HepG2 (cell line): Measurements from ENCODE around the gene SOX13. TPM values are rescaled to one million over a fixed set of nuclear protein-coding genes. Genes with fewer than 3 reads are reported as not detected.

Experiments used
- ATAC-seq: fragments of 200-7000 bp; cut with Tn5 transposase; 3 replicates; pipeline ENCODE4 v1.9.1; 2020; ENCODE audit warnings: mild to moderate bottlenecking, moderate library complexity
- BruUV-seq: library from RNA; stranded (reverse); fragments of 400-500 nt; replicated peaks from 2 replicates; lab custom pipeline; 2021; lab: Mats Ljungman, UMichigan
- CTCF ChIA-PET: fragments of 300-600 bp; formaldehyde crosslinking; extraction: SDS; loops from one replicate; lab custom pipeline; 2021; ENCODE audit warnings: low total read pairs, inconsistent platforms, low intra/inter-chr PET ratio; lab: Yijun Ruan, JAX
- POLR2A ChIA-PET: fragments of 350-600 bp; sonication (Branson Sonifier 250); formaldehyde crosslinking; loops from one replicate; lab custom pipeline; 2020; ENCODE audit warnings: antibody characterized with exemption, inconsistent platforms; lab: Yijun Ruan, JAX
- DNase-seq: peaks from one replicate; pipeline ENCODE4 v3.0.0-alpha.2; 2015; ENCODE audit warnings: low spot score
- FAIRE-seq: peaks from 3 replicates; lab custom pipeline; 2011; peaks lifted over from hg19 to GRCh38; lab: Jason Lieb, UNC
- H2AFZ ChIP-seq: one replicate; pipeline ENCODE4 v1.6.1; 2011; ENCODE audit warnings: low read length, inconsistent platforms
- H3K27ac ChIP-seq: fragments of 300-600 bp; 3 replicates; pipeline ENCODE4 v1.8.0; 2011; ENCODE audit warnings: mixed run types, mild to moderate bottlenecking, mixed read lengths, low read length, inconsistent platforms; ENCODE audit not compliant: insufficient read depth; ENCODE audit errors: extremely low read length
- H3K27me3 ChIP-seq, 2 experiments: fragments of 200-600 bp in 1 of 2; 2 replicates in 1 of 2; 3 replicates in 1 of 2; pipeline versions ENCODE4 v1.6.0 to v1.8.0; 2011; ENCODE audit warnings: low read length in 2 of 2, mild to moderate bottlenecking in 2 of 2, moderate library complexity in 2 of 2, inconsistent platforms in 1 of 2; ENCODE audit not compliant: insufficient read depth in 2 of 2, control insufficient read depth in 1 of 2
- H3K36me3 ChIP-seq, 2 experiments: fragments of 200-600 bp in 1 of 2; replicated peaks in 1 of 2; 2 replicates in 1 of 2; 3 replicates in 1 of 2; pipeline versions ENCODE4 v1.5.1 to v1.8.0; 2011; ENCODE audit warnings: low read length in 2 of 2, inconsistent platforms in 1 of 2; ENCODE audit not compliant: insufficient read depth in 2 of 2, control insufficient read depth in 1 of 2
- H3K4me1 ChIP-seq: 2 replicates; pipeline ENCODE4 v1.5.1; 2012; ENCODE audit warnings: low read length, inconsistent platforms; ENCODE audit not compliant: insufficient read depth
- H3K4me2 ChIP-seq: 2 replicates; pipeline ENCODE4 v1.6.0; 2011; ENCODE audit warnings: low read depth, low read length, inconsistent platforms
- H3K4me3 ChIP-seq, 3 experiments: fragments of 200-600 bp in 1 of 3; sonication (generic), shearing (Covaris generic) in 1 of 3; replicated peaks in 1 of 3; 2 replicates each; pipeline ENCODE4 v1.5.1; 2011 to 2016; ENCODE audit warnings: low read length in 3 of 3, inconsistent platforms in 2 of 3, low read depth in 2 of 3, mild to moderate bottlenecking in 2 of 3, control low read depth in 1 of 3, mixed read lengths in 1 of 3; ENCODE audit not compliant: insufficient read depth in 1 of 3
- H3K79me2 ChIP-seq: one replicate; pipeline ENCODE4 v1.6.1; 2011; ENCODE audit warnings: low read length, inconsistent platforms; ENCODE audit not compliant: insufficient read depth
- H3K9ac ChIP-seq: 2 replicates; pipeline ENCODE4 v1.6.0; 2011; ENCODE audit warnings: mild to moderate bottlenecking, low read depth, low read length, inconsistent platforms; ENCODE audit not compliant: insufficient read depth
- H3K9me3 ChIP-seq: 2 replicates; pipeline ENCODE4 v1.5.1; 2012; ENCODE audit warnings: mild to moderate bottlenecking, low read length
- H4K20me1 ChIP-seq: 2 replicates; pipeline ENCODE4 v1.6.0; 2011; ENCODE audit warnings: inconsistent platforms, mild to moderate bottlenecking, low read length, moderate library complexity; ENCODE audit not compliant: insufficient read depth
- ASH2L ChIP-seq: fragments of 300-600, 200-600 bp; sonication (generic); IDR thresholded peaks from 2 replicates; pipeline ENCODE4 v1.7.0; 2017; ENCODE audit warnings: low read depth, mild to moderate bottlenecking, moderate library complexity, mixed read lengths, low read length; ENCODE audit not compliant: insufficient read length
- CTCF ChIP-seq: sonication (generic); formaldehyde crosslinking; IDR thresholded peaks from 2 replicates; pipeline ENCODE4 v1.5.0; 2020; ENCODE audit warnings: mild to moderate bottlenecking, missing genetic modification reagents, moderate library complexity
- EEA1 ChIP-seq: sonication (generic); formaldehyde crosslinking; IDR thresholded peaks from 2 replicates; pipeline ENCODE4 v1.5.1; 2020; ENCODE audit warnings: mild to moderate bottlenecking, missing genetic modification reagents, borderline replicate concordance
- MED8 ChIP-seq: sonication (generic); formaldehyde crosslinking; IDR thresholded peaks from 2 replicates; pipeline ENCODE4 v1.8.1; 2023; ENCODE audit warnings: mild to moderate bottlenecking, missing genetic modification reagents; ENCODE audit not compliant: insufficient replicate concordance
- RFXAP ChIP-seq: sonication (generic); formaldehyde crosslinking; IDR thresholded peaks from 2 replicates; pipeline ENCODE4 v1.4.0; 2020; ENCODE audit warnings: missing genetic modification reagents, borderline replicate concordance
- TMF1 ChIP-seq: sonication (generic); formaldehyde crosslinking; IDR thresholded peaks from 2 replicates; pipeline ENCODE4 v1.8.1; 2022; ENCODE audit warnings: low read depth, missing genetic modification reagents
- ZEB1 ChIP-seq: IDR thresholded peaks from 2 replicates; pipeline ENCODE4 v1.6.1; 2012; ENCODE audit warnings: mild to moderate bottlenecking, low read depth, inconsistent platforms; ENCODE audit not compliant: insufficient replicate concordance
- ZFY ChIP-seq: sonication (generic); formaldehyde crosslinking; IDR thresholded peaks from 2 replicates; pipeline ENCODE4 v1.4.0; 2020; ENCODE audit warnings: missing genetic modification reagents
- ZNF274 ChIP-seq: sonication (generic); formaldehyde crosslinking; IDR thresholded peaks from 2 replicates; pipeline ENCODE4 v1.5.1; 2020; ENCODE audit warnings: mild to moderate bottlenecking, missing genetic modification reagents
- ZNF446 ChIP-seq: sonication (generic); formaldehyde crosslinking; IDR thresholded peaks from 2 replicates; pipeline ENCODE4 v1.5.0; 2020; ENCODE audit warnings: mild to moderate bottlenecking, missing genetic modification reagents
- ZNF496 ChIP-seq: sonication (generic); formaldehyde crosslinking; IDR thresholded peaks from 2 replicates; pipeline ENCODE4 v1.8.1; 2023; ENCODE audit warnings: mild to moderate bottlenecking, moderate library complexity, missing genetic modification reagents; ENCODE audit not compliant: insufficient replicate concordance
- ZXDC ChIP-seq: sonication (generic); formaldehyde crosslinking; IDR thresholded peaks from 2 replicates; pipeline ENCODE4 v1.5.0; 2020; ENCODE audit warnings: mild to moderate bottlenecking, missing genetic modification reagents
- WGBS: methylation state at CpG from one replicate; pipeline ENCODE4 v1.1.6; 2017; ENCODE audit warnings: low lambda C conversion rate; 5-methylcytosine and 5-hydroxymethylcytosine counted together
- in situ Hi-C: cut with HindIII; loops from 2 replicates; pipeline ENCODE4 v1.10.0; 2017; ENCODE audit warnings: low pct_unique_long_range_greater_than_20kb; ENCODE audit not compliant: extremely low pct_ligation_motif_present
- intact Hi-C: fragments of 100-400 bp; cut with micrococcal nuclease; formaldehyde crosslinking; loops from one replicate; pipeline ENCODE4 v1.10.0; 2022; ENCODE audit not compliant: unreplicated experiment
- polyA plus RNA-seq, 8 experiments: library from polyadenylated mRNA; depleted of rRNA in 3 of 8; stranded (reverse) in 7 of 8; unstranded in 1 of 8; fragments of >200 nt; fragmentation: Illumina TruSeq in 4 of 8; extraction: Trizol in 4 of 8; gene quantifications; 2 replicates each; pipeline versions ENCODE4 v1.2.1 to v1.2.3, GENCODE V29; 2011 to 2016; ENCODE audit warnings: low read depth in 4 of 8, missing spikeins in 1 of 8, mixed read lengths in 1 of 8; ENCODE audit not compliant: insufficient read depth in 1 of 8
- total RNA-seq, 5 experiments: library from RNA; depleted of rRNA; stranded (reverse); fragments of >200 nt; fragmentation: Illumina TruSeq; extraction: Trizol; gene quantifications; 2 replicates each; pipeline ENCODE4 v1.2.3, GENCODE V29; 2016; ENCODE audit warnings: low read depth in 1 of 5

Gene SOX13
- total and polyA plus RNA-seq, 2 of the 13 experiments (the other 11 are each of a cell fraction or from before 2014, with no cell fraction given): 13.3 to 15.8 TPM

GRCh38 chr1:204025917-204026707, 46.8 kb upstream of the SOX13 start (continued):
- TF ChIP-seq ZNF274 (CRISPR knock-in tag) (no peak), RFXAP (CRISPR knock-in tag) (no peak), ZNF496 (no peak), ZEB1 (no peak), MED8 (CRISPR knock-in tag) (no peak), ZNF446 (no peak), EEA1 (CRISPR knock-in tag) (no peak)

GRCh38 chr1:204027446-204027845, 45.5 kb upstream of the SOX13 start:
- POLR2A ChIA-PET: no interaction called here
- no peak overlapping the region for H3K4me3 ChIP-seq
- no peak for FAIRE-seq
- in situ Hi-C loops (no loop called here), intact Hi-C loops (no loop called here)
- DNase-seq: no peak
- H2AFZ ChIP-seq: no peak overlapping the region
- no peaks in the 10 kb centered on the region for H3K4me1 ChIP-seq
- no peaks in the 10 kb centered on the region for H3K36me3 ChIP-seq
- peaks cover 4 to 24% of the 10 kb centered on the region in 2 experiments; a peak in 4 of 5 replicates for H3K27me3 ChIP-seq
- no peaks in the 10 kb centered on the region for H3K9me3 ChIP-seq
- H3K79me2 ChIP-seq: no peaks in the 10 kb centered on the region
- 11% methylated on average over 3 of the region's 3 CpGs for WGBS
- CTCF ChIA-PET: no interaction called here
- no peak overlapping the region for H3K4me2 ChIP-seq
- ATAC-seq: no peak
- H4K20me1 ChIP-seq: no peaks in the 10 kb centered on the region
- H3K9ac ChIP-seq: no peak overlapping the region
- no peak overlapping the region for H3K27ac ChIP-seq
- BruUV-seq: no TSS peak
- TF ChIP-seq TMF1 (CRISPR knock-in tag): no peak
- no peak for TF ChIP-seq ASH2L
- no peak for TF ChIP-seq CTCF
- no peak for TF ChIP-seq ZXDC (CRISPR knock-in tag)
- TF ChIP-seq ZFY (CRISPR knock-in tag): no peak
